Measurements from ENCODE around the gene TTLL10.

TTLL10 gene, protein sequence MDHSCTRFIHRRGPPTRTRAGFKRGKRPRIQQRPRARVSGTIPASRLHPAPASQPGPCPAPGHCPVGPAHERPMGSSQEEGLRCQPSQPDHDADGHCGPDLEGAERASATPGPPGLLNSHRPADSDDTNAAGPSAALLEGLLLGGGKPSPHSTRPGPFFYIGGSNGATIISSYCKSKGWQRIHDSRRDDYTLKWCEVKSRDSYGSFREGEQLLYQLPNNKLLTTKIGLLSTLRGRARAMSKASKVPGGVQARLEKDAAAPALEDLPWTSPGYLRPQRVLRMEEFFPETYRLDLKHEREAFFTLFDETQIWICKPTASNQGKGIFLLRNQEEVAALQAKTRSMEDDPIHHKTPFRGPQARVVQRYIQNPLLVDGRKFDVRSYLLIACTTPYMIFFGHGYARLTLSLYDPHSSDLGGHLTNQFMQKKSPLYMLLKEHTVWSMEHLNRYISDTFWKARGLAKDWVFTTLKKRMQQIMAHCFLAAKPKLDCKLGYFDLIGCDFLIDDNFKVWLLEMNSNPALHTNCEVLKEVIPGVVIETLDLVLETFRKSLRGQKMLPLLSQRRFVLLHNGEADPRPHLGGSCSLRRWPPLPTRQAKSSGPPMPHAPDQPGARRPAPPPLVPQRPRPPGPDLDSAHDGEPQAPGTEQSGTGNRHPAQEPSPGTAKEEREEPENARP

DNA sequence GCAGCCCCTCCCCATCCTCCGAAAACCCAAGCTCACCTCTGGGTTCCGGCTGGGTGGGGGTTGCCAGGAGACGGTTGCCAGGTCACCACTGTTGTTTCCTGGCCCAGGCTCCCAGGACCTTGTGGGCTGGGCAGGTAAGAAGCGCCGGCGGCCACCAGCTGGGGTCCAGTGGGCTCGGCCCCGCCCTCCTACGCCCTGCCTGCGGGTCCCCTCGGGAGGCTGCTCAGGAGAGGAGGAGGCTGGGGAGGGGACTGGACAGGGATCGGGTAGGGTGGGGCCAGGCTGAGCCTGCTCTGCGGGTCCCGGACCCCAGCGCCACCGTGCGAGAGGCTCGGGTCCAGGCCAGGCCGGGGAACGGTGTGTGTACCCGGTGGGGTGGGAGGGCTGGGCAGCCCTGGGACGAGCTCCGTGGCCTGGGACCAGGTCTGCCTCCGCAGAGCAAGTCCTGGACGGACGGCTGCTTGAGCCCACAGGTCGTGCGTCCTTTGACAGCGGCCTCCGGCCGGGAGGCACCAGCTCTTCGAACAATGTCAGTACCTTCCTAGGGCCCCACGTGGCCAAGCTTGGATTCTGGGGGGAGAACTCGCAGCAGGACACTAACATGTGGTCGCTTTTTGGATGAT is at the start of gene TTLL10:
TTLL10 (plus strand) TSS at position 88 of the 623 bp plus-strand sequence. CDS start 5,336 bp downstream, outside the sequence.
- DNase-seq: peak in 1 of 2 donors; percentile 43

DNA sequence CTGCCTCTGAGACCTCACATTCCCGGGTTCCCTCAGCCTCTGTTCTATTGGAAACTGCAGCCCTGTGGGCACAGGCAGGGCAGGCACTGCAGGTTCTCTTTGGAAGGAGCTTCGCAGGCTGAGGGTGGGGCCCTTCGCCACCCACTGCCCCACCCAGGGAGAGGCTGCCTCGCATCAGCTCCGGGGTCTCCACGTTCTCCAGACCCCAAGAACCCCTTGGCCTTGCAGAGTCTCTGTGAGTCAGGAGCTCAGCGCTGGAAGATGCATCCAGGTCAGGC is 49.2 kb upstream of the TTLL10 start:
- no peak for DNase-seq

DNA sequence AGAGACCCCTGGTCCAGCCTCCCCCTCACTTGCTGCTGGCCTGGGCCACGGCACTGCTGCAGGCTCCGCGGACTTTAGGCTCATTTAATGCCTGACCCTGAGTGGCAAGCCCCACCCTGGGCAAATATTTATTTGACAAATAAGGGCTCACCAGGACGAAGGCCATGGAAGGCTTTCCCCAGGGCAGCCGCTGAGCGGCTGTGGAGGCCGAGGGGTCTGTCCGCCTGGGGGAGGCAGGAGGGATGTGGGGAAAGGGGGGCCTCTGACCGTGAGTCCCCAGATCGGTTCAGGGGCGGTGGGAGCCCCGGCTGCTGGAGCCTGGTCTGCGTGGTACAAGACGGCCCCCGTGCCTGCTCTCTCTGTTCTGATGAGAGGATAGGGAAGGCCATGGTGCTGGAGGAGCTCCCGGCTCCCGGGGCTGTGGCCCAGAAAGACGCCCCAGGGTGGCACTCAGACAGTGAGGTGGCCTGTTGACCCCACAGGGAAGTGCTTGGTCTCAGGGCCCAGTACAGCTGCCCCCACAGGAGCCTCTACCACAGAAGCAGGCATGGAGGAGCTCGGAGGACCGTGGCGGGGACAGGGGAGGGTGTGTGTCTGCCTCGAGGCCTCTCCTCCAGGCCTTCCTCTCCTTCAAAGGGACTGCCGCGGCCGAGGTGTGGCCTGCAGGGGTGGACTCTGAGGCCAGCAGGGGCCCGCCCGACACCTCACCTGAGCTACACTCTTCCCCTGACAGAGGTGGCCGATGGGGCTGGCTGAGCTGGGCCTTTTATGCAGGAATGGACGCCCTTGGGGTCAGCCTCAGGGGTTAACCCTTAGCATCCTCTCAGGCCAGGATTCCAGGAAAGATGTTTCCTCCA is 48.7 kb upstream of the TTLL10 start:
- DNase-seq: no peak

DNA sequence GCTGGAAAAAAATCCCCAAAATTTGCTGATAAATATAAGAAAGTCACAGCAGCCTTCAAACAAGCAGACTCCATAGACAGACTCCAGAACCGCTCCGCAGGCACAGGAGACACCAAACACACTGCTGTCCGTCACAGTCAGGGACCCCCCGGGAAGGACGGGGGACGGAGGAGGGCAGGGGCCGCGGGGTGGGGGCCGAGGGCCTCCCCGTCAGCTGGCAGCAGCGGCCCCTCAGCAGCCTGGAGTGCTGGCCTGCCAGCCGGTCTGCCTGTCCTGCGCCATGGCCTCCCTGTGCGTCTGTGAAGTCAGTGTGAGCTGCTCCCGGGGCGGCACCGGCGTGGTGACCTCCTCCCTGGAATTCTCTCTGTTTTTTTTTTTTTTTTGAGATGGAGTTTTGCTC is 47.7 kb upstream of the TTLL10 start:
- no peak for DNase-seq

DNA sequence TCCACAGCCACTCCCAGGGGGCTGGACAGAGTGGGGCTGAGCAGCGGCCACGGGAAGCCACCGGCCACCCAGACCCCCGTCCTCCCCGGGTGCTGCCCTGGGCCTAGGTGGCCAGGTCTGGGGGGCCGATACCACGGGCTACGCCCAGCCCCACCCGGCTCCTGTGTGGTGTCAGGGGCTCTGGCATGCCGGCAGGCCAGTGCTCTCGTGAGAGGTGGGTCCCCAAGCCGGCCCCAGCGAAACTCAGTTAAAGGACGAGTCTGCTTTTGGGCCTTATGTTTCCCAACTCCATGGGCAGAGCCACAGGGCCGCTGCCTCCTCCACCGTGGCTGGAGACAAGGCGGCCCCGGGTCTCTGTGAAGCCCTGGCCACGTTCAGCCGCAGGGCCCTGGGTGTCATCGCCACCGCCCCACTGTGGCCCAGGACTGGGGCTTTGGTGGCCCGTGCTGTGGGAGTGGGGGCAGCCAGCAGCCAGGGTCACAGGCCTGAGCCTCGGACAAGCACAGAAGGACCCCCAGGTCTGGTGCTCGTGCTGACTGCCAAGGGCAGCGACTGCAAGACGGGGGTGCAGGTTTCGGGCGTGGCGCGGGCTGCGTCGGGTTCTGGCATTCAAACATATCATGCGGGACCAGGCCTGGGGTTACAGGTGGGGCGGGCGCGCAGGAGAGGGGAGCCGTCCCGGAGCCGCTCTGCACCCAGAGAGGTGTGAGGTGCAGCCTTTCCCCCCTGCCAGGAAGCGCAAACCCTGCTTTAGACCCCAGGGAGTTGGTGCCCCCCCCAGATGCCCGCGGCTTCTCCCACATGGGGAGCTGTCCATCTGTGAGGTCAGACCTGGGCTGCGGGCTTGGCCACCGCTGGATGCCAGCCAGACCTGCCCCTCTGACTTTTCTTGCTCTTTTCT is 45.9 kb upstream of the TTLL10 start:
- DNase-seq: no peak

DNA sequence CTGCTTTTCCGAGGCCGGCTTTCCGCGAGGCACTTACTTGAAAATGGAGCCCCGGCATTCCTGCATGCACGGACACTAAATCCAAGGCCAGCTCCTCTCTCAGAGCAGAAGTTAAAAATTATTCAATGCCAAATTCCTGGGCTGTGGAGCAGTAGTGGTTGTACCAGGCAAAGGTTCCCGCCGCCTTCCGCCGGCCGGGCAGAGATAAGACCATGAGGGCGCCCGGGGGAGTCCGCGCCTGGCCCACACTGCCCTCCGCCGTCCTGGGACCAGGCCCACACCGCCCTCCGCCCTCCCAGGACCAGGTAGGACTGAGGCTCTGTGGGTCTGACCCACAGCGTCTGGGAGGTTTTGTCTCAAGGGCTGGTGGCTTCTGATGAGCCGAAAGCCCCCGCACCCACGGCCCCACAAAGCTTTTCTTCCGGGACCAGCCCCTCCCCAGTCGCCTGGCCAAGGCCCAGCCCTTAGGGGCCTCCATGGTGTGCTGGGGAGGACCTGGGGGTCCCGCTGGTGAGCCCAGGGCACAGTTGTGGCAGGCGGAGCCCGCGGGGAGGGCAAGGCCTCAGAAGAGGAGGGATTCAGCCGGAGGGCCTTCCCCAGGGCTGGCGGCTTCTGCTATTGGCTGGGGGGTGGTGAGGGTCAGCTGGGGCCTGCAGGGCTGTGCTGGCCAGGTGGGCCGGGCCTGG is 45.1 kb upstream of the TTLL10 start:
- DNase-seq: no peak

DNA sequence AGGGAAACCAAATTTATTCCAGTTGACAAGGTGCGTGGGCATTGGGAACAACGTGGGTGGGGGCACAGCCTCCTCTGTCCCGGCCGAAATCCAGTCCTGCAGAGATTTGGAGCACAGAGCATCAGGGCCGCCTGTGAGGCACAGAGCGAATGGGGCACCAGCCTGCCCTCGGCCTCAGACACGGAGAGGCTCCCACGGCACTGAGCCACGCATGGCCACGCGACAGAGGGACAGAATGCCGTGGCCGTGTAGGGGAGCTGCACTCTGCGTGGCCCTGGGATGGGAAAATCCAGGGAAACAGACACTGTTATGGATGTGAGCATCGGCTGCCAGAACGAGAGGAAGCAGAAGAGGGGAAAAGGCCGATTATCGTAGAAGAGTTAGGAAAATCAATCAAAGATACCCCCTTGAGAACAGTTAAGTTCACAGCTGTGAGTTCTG is 44.3 kb upstream of the TTLL10 start:
- no peak for DNase-seq

DNA sequence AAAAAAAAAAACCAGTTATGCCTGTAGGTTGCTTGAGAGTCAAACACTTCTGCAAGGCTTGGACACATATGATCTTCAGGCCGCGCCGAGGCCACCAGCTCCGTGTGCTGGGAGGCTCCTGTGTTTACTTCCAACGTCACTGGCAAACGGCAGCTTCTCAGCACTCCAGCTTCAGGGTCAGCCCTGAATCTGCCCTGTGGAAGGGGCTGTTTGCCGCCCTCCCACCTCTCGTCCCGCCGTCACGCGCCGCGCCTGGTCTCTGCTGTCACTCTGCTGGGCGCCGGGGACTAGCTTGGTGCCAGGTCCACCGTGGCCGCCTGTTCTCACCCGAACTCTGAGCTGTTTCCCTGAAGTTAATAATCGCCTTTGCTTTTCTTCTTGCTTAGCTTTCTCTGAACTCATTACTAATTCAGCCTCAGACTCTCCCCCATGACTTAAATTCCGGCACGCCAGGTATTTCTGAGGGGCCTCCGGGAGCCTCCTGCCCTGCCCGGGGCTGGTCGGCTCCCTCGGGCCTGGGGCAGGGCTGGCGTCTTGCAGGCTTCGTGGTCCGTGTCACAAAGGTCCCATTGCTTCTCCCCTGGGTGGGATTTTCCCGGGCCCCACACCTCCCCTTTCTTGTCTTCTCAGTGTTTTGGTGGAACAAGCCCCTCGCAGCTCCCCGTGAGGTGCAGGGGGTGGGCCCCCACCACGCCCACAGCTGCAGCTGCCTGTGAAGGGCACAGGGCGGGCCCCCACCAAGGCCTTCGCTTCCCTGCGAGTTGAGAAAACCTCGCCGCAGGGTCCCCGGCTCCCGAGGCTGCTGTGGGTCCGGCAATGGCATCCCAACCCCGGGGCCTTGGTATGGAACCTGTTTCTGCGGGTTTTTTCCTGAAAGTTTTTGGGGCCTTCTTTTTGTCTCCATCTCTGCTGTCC is 43.2 kb upstream of the TTLL10 start:
- DNase-seq: no peak

DNA sequence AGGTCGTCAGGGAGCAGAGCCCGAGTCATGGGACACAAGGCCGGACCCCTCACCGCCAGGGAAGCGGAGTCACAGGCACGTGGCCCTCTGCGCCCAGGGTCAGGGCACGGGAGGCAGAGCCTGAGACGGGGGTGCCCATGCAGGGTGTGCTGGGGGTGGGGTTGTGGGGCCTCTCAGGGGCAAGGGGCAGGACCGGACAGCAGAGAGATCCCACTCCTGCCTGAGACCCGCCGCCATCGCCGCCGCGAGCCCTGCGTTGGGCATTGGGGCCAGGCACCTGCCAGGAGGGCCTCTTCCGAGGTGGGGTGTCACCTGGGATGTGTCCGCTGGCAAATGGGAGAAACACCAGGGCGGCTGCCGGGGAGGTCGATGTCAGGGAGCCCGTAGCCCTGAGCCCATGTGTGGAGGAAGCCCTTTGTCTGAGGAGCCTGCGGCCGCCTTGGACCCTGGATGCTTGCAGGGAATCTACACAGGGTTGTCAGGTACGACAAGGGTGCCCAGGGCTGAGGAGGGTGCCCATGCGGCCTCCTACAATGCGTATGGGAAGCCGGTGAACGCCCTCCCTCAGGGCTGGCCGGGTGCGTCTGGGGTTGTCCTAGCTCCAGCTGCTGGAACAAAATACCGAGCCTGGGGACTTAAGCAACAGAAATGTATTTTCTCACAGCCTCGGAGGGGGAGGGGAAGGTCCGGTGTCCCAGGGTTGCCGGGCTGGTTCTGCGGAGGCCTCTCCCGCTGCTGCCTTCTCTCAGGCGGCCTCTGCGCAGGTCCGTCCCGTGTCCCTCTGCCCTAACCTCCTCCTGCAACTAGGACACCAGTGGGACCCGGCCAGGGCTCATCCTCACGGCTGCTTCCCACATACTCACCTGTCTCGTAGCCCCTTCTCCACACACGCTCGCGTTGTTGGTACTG is 41.4 kb upstream of the TTLL10 start:
- no peak for DNase-seq

DNA sequence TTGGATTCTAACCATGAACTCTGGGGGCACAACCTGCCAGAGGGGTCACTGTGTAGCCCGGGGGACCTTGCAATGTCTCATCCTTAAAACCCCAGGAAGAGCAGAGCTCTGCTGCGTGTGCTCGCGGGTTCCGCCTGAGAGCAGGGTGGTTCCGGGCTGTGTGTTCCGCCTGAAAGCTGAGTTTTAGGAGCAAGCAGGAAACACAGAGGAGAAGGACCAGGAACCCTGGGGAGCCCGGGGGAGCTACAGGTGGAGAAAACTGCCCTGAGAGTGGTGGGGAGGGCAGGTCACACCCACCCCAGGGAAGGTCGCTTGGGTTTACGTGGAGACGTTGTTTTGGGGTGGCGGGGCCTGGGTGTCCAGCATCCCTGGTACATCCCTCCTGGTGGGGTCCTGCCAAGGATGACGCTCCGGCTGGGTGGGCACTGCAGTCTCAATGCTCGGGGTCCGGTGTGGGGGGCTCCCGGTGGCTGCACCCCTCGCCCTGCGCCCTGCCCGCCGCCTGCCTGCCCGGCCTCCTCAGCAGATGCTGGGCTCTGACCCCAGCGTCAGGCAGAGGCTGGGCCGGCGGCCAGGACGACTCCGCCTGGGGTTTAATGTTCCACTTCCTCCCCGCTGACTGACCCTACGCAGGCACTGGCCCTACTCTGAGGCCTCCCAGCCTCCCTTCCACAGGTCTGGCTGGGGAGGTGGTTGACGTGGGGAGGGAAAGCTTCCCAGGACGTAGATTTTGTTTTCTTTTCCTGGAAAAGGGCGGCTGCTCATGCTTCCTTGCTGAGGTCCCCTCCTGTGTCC is 40.5 kb upstream of the TTLL10 start:
- DNase-seq: no peak

DNA sequence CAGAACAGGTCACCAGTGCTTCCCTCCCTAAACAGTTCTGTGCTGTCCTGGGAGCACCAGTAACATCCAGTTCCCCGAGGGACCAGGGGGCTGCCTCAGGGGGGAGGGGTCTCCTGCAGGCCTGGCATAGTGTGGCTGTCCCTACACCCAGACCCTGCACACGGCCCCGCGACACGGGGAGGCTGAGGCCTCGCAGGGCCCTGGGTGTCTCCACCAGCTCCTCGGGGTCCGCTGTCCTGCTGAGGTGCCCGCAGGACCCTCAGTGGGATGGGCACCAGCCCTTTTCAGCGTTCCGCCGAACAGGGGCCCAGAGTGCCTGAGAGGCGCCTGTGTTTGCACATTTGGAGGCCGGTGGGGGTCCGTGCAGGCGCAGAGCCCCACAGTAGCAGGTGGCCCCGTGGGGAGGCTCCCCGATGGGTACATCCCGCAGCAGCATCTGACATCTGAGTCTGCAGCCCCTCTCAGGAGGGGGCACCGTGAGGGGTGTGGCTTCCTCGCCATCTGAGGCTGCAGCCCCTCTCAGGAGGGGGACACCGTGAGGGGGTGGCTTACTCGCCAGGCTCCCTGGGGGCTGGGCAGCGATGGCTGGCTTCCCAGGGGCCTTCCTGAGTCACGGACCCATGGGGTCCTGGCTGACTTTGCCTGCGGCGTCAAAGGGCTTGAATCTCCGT is 39.2 kb upstream of the TTLL10 start:
- DNase-seq: no peak

DNA sequence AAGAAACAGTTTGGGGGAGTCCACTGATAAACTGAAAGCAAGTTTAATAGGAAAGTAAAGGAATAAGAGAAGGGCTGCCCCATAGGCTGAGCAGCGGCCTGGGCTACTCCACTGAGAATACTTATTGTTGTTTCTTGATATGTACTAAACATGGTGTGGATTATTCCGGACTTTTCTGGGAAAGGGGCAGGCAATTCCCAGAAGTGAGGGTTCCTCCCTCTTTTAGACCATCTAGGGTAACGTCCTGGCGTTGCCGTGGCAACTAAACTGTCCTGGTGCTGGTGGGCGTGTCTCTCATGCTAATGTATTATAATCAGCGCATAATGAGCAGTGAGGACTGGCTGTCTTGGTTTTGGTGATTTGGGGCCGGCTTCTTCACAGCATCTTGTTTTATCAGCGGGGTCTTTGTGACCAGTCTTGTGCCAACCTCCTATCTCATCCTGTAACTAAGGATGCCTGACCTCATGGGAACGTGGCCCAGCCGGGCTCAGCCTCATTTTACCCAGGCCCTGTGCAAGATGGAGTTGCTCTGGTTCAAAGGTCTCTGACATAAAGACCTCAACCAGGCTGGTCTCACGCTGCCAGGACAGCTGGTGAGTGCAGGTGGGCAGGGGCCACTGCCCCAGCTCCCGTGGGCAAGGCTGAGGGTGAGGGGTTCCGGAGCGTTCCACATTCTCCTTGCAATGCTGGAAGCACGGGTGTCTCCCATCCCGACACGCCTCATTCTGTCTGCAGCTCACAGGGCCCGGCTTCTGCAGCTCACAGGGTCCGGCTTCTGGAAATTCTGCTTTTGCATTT is 38.1 kb upstream of the TTLL10 start:
- no peak for DNase-seq

DNA sequence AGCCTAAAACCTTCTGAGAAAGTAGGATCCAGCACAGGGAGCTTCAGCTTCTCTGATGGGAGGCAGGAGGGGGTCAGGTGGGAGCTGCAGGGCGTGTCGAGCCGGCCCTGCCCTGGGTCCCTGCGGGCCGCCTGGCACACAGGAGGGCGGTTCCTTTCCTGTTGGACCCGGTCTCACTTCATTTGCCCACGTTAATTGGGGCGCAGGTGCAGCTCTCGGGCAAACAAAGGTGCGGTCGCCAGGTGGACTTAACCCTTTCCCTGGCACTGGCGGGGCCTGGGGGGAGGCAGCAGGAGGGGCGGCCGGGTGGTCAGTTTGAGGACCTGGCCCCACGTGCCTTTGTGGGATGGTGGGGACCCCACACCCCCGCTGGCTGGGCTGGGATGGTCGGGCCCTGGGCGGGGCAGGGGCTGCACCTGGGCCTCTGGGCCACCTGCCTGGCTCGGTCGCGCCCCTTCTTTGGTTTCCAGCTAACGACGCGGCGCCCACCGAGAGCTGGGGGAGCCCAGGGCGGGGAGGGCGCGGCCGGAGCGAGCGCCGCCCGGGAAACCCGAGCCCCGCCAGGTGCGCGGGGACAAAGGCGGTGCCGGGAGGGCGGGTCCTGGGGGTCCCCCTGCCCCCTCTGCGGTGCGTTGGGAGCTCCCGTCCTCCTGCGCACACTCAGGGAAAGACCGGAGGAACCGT is 37.0 kb upstream of the TTLL10 start:
- DNase-seq: no peak

DNA sequence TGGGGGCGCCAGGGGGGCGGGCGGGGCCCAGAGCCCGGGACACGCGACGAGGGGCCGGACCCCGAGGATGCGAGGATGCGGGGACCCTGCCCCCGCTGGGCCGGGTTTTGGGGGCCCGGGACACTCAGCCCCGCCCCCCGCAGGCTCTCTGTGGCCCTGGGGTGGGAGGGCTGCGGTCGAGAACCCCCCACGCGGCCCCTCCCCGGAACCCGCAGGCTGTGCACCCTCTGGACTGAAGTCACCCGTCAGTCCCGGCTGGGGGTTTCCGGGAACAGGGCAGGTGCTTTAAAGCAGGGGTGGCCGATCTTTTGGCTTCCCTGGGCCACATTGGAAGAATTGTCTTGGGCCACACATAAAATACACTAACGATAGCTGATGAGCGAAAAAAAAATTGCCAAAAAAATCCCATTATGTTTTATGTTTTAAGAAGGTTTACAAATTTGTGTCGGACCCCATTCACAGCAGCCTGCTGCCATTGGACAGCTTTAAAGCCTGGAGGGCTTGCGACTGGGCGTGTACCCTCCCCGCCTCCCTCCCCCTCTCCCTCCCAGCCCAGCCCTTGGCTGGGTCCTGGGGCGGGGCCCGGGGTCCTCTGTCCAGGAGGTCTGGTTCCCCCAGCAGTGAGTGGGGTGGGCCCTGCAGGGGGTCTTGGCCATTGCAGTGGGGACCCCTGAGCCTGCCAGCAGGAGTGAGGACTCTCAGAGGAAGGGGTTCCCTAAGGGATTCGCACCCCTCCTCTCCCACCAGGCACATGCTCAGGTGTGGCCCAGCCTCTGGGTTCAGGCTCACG is 36.2 kb upstream of the TTLL10 start:
- peak; percentile 71 to 75 for DNase-seq

DNA sequence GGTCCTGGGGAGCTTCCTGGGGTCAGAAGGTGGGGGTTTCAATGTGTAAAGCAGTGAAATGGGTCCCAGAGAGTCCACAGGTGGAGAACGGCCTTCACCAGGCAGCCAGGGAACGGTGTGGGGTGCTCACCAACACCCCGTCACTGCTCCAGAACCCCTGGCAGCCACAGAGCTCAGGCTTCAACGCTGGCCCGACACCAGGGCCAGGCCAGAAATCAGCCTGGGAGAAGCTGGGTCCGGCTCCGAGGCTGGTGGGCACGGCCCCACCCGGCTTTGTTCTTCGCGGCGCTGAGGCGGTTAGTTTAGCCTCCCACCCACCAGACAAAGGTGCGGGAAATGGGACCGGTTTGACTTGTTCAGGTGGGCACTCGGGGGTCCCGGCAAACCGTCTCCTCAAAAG is 33.0 kb upstream of the TTLL10 start:
- DNase-seq: no peak

Data from stimulated activated CD4-positive, alpha-beta T cell treated with anti-CD3 and anti-CD28 coated beads, Interleukin-2, amount 100 ng/mL, for 24 hours (primary cell).